KMS-11 (cell line): ENCODE results near the gene EXOC1L.
A peak's percentile ranks its signal among the peaks of the same experiment; 100 is the strongest.

Source experiments
- H2AFZ ChIP-seq: fragments of 200-600 bp; sonication (generic); 2 replicates; pipeline ENCODE4 v1.6.1; 2016; ENCODE audit warnings: antibody characterized with exemption, mixed run types, low read depth
- H3K27ac ChIP-seq: fragments of 200-600 bp; sonication (generic); 2 replicates; pipeline ENCODE4 v1.6.1; 2016; ENCODE audit warnings: mild to moderate bottlenecking, mixed run types
- H3K27me3 ChIP-seq: fragments of 200-600 bp; sonication (generic); 2 replicates; pipeline ENCODE4 v1.6.1; 2017; ENCODE audit warnings: mild to moderate bottlenecking, low read depth, mixed run types, moderate library complexity; ENCODE audit not compliant: insufficient read depth
- H3K36me3 ChIP-seq: fragments of 200-600 bp; sonication (generic); 2 replicates; pipeline ENCODE4 v1.6.1; 2017; ENCODE audit warnings: mild to moderate bottlenecking, mixed run types; ENCODE audit not compliant: insufficient read depth
- H3K4me1 ChIP-seq: fragments of 200-600 bp; sonication (generic); 2 replicates; pipeline ENCODE4 v1.6.1; 2016; ENCODE audit warnings: mild to moderate bottlenecking, low read depth, mixed run types; ENCODE audit not compliant: poor library complexity, severe bottlenecking
- H3K4me2 ChIP-seq: fragments of 200-600 bp; sonication (generic); 2 replicates; pipeline ENCODE4 v1.7.0; 2016; ENCODE audit warnings: mild to moderate bottlenecking, mixed run types
- H3K4me3 ChIP-seq: fragments of 200-600 bp; sonication (generic); IDR thresholded peaks from 2 replicates; pipeline ENCODE4 v1.6.1; 2017; ENCODE audit warnings: low read depth, low read length, mixed read lengths; ENCODE audit not compliant: insufficient read depth
- H3K79me2 ChIP-seq: fragments of 200-600 bp; sonication (generic); 2 replicates; pipeline ENCODE4 v1.6.1; 2016; ENCODE audit warnings: low read depth, mixed run types; ENCODE audit not compliant: insufficient read depth
- H3K9ac ChIP-seq: fragments of 200-600 bp; sonication (generic); 2 replicates; pipeline ENCODE4 v1.6.1; 2016; ENCODE audit warnings: mild to moderate bottlenecking, mixed run types
- H4K20me1 ChIP-seq: fragments of 200-600 bp; sonication (generic); 2 replicates; pipeline ENCODE4 v1.6.1; 2016; ENCODE audit warnings: mild to moderate bottlenecking, mixed run types; ENCODE audit not compliant: insufficient read depth
- CTCF ChIP-seq: fragments of 200-600 bp; sonication (generic); conservative IDR thresholded peaks from 2 replicates; pipeline ENCODE4 v1.6.1; 2017; ENCODE audit warnings: low read depth, mild to moderate bottlenecking, antibody characterized with exemption, low read length, moderate library complexity, mixed read lengths

The EXOC1L gene

GRCh38 chr4:55866290-55866907 lies 46.8 kb downstream of the EXOC1L start:
- Histone ChIP-seq H3K4me1 (peaks cover 29% of the 10 kb centered on the region), H3K79me2 (0 out of 2 replicates have a peak, but pooled peaks cover 4% of the 10 kb centered on the region), H4K20me1 (no peaks in the 10 kb centered on the region), H3K4me2 (no peak overlapping the region), H3K4me3 (no peak overlapping the region), H2AFZ (no peak overlapping the region), H3K27me3 (no peaks in the 10 kb centered on the region), H3K9ac (no peak overlapping the region), H3K27ac (peak overlapping the region; percentile 0; the same call in 1 of the 2 replicates), H3K36me3 (no peaks in the 10 kb centered on the region; the same call in 1 of the 2 replicates)
- no peak for TF ChIP-seq CTCF

DNA sequence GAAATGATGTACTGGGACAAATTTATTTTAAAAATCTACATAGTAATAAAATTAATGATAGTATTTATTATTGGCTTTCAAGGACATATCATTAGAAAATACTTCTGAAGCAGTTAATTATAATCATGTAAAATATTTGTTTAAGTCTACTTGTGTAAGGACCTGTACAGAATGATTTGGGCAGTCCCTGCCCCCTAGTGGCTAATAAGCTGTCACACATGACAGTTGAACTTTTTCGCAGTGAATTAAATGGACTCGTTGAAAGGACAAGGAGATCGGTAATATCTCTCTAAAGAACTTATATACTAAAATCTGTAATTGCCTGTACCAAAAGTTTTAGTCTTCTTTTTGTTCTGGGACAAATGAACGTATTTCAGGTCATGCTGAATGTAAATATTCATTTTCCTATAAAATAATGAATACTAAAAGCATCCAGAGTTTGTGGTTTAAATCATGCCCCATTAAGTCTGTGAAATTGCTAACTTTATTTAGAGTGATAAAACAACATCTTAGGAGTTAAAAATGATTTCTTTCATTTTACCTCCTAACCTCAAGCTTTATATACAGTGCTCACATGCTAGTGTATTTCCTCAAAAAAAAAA lies 47.5 kb downstream of the EXOC1L start:
- Histone ChIP-seq H3K27ac (no peak overlapping the region), H2AFZ (no peak overlapping the region), H3K27me3 (no peaks in the 10 kb centered on the region), H3K4me3 (no peak overlapping the region), H3K4me1 (peaks cover 29% of the 10 kb centered on the region), H3K36me3 (no peaks in the 10 kb centered on the region; the same call in 1 of the 2 replicates), H3K9ac (no peak overlapping the region), H4K20me1 (no peaks in the 10 kb centered on the region), H3K79me2 (0 out of 2 replicates have a peak, but pooled peaks cover 4% of the 10 kb centered on the region), H3K4me2 (no peak overlapping the region)
- TF ChIP-seq CTCF: peak; percentile 85

- no peak for TF ChIP-seq CTCF
- Histone ChIP-seq H4K20me1 (no peaks in the 10 kb centered on the region), H3K27me3 (no peaks in the 10 kb centered on the region), H3K79me2 (0 out of 2 replicates have a peak, but pooled peaks cover 4% of the 10 kb centered on the region), H3K36me3 (no peaks in the 10 kb centered on the region; the same call in 1 of the 2 replicates), H2AFZ (no peak overlapping the region), H3K4me3 (no peak overlapping the region), H3K27ac (no peak overlapping the region), H3K4me1 (peaks cover 29% of the 10 kb centered on the region), H3K4me2 (no peak overlapping the region), H3K9ac (no peak overlapping the region)
Observed at GRCh38 chr4:55868581-55869090, 49.0 kb downstream of the EXOC1L start.

- Histone ChIP-seq H3K36me3 (no peaks in the 10 kb centered on the region), H3K79me2 (0 out of 2 replicates have a peak, but pooled peaks cover 4% of the 10 kb centered on the region), H3K4me2 (no peak overlapping the region), H3K27ac (no peak overlapping the region), H4K20me1 (no peaks in the 10 kb centered on the region), H3K4me3 (no peak overlapping the region), H3K27me3 (no peaks in the 10 kb centered on the region), H2AFZ (no peak overlapping the region), H3K4me1 (peaks cover 21% of the 10 kb centered on the region), H3K9ac (no peak overlapping the region)
- TF ChIP-seq CTCF: no peak
Observed at GRCh38 chr4:55871299-55871800, 51.8 kb downstream of the EXOC1L start.
